HG03460 (cell line): Measurements from ENCODE around the gene ELP4.

Experiments used
- ATAC-seq: cut with Tn5 transposase; IDR thresholded peaks from one replicate; pipeline ENCODE4 v1.9.1; 2021; ENCODE audit not compliant: unreplicated experiment

Gene ELP4

GRCh38 chr11:31821235-31821764 is 311.7 kb downstream of the ELP4 start:
- no peak for ATAC-seq

GRCh38 chr11:31821766-31822165 is 312.2 kb downstream of the ELP4 start:
- no peak for ATAC-seq

- no peak for ATAC-seq
Observed at GRCh38 chr11:31822175-31822926, 312.8 kb downstream of the ELP4 start.

- no peak for ATAC-seq
Observed at GRCh38 chr11:31822927-31823643, 313.5 kb downstream of the ELP4 start.

GRCh38 chr11:31823644-31824331 is 314.2 kb downstream of the ELP4 start:
- no peak for ATAC-seq

- no peak for ATAC-seq
Observed at GRCh38 chr11:31824332-31824878, 314.8 kb downstream of the ELP4 start.

GRCh38 chr11:31824879-31825837 is 315.6 kb downstream of the ELP4 start:
- ATAC-seq: no peak

GRCh38 chr11:31825838-31826484 is 316.4 kb downstream of the ELP4 start:
- no peak for ATAC-seq

GRCh38 chr11:31826536-31827438 is 317.2 kb downstream of the ELP4 start:
- ATAC-seq: no peak

GRCh38 chr11:31827455-31828206 is 318.1 kb downstream of the ELP4 start:
- ATAC-seq: no peak

GRCh38 chr11:31828217-31828616 is 318.6 kb downstream of the ELP4 start:
- no peak for ATAC-seq

- ATAC-seq: no peak
Observed at GRCh38 chr11:31830406-31830805, 320.8 kb downstream of the ELP4 start.

GRCh38 chr11:31834237-31834636 is 324.7 kb downstream of the ELP4 start:
- ATAC-seq: no peak
